ENCODE measurements around the gene HSPB9.

DNA sequence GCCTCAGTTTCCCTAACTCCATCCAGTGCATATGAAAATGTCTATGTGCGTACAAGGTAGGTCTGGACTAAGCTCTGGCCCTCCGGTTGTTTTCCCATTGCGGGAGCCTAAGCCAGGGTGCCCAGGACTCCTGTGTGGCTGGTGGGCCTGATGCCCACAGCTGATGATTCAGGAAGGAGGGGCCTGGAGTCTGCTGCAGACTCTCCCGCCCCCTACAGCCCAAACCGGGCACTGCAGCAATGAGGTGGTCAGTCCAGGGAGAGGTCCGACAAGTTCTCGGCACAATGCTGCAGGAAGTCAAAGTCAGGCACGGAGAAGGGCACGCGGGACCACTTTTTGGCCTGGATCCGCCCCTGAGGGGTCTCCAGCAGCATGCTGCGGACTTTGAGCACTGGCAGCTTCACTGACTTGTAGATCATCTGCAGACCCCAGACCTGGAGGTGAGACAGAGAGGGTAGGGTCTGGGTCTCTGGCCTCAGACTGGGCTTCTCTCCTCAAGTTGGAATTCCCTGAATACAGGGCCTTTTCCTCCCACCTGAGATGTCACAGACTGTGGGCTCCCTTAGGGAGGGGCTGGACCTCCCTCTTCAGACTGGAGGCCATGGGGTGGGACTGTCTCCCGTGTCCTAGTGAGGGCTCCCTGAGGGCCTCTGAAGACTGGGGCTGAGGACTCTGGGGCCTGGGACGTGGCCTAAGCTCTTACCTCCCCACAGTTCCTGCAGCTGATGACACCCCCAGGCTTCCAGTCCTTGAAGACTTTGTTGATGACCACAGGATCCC is 20.9 kb upstream of the HSPB9 start:
- TF ChIP-seq EZH2phosphoT487 (IDR thresholded peaks at IDR 0.05; ENCODE audit: insufficient read depth, low read depth) (no peak), EZH2 (IDR thresholded peaks at IDR 0.05; ENCODE audit: insufficient read depth, poor library complexity, severe bottlenecking) (no peak)
